Activated T-helper 17 cell treated with anti-CD3 and anti-CD28 coated beads, Interleukin-2, amount 50 U/mL, for 72 hours (primary cell): ENCODE measurements around the gene UVSSA. TPM values are rescaled to one million over a fixed set of nuclear protein-coding genes. Genes with fewer than 3 reads are reported as not detected.
"Not testable (repeated sequence)": the region's sequence is repeated elsewhere in the genome, so short reads cannot be mapped to it uniquely, and the experiment has no call there.

Source experiments
- ATAC-seq: fragments of 150-1000 bp; cut with Tn5 transposase; replicated peaks from 2 replicates; pipeline ENCODE4 v1.10.0; 2021; ENCODE audit warnings: mild to moderate bottlenecking, moderate library complexity
- H3K27ac Mint-ChIP-seq: one replicate; pipeline ENCODE4 v1.8.0; 2022; ENCODE audit warnings: mixed read lengths
- H3K27me3 Mint-ChIP-seq: one replicate; pipeline ENCODE4 v1.8.0; 2022; ENCODE audit warnings: mixed read lengths
- H3K36me3 Mint-ChIP-seq: one replicate; pipeline ENCODE4 v1.8.0; 2022; ENCODE audit warnings: low read depth, mild to moderate bottlenecking, mixed read lengths
- H3K4me1 Mint-ChIP-seq: one replicate; pipeline ENCODE4 v1.8.0; 2022; ENCODE audit warnings: mixed read lengths
- H3K4me3 Mint-ChIP-seq: one replicate; pipeline ENCODE4 v1.8.0; 2022; ENCODE audit warnings: mild to moderate bottlenecking, mixed read lengths
- H3K9me3 Mint-ChIP-seq: one replicate; pipeline ENCODE4 v1.8.0; 2022; ENCODE audit warnings: mixed read lengths
- total RNA-seq, 2 donors: library from RNA; stranded (reverse); gene quantifications; one replicate each; pipeline ENCODE4 v1.2.3, GENCODE V29; 2022

UVSSA gene
- total RNA-seq, 2 donors from 2014 or later, result 15.8 to 22.3 TPM

- no peaks in the 10 kb centered on the region for H3K27me3 Mint-ChIP-seq
- H3K27ac Mint-ChIP-seq, result no peak overlapping the region
- no peak overlapping the region for H3K4me3 Mint-ChIP-seq
- no peaks in the 10 kb centered on the region for H3K4me1 Mint-ChIP-seq
- peaks cover 6% of the 10 kb centered on the region for H3K9me3 Mint-ChIP-seq
- H3K36me3 Mint-ChIP-seq, result peaks cover 31% of the 10 kb centered on the region
- ATAC-seq, result no peak
These were observed 38.6 kb downstream of the UVSSA start for GRCh38 chr4:1385373-1386340.

- not testable (repeated sequence) for H3K27me3 Mint-ChIP-seq, H3K4me3 Mint-ChIP-seq, H3K4me1 Mint-ChIP-seq, H3K27ac Mint-ChIP-seq, ATAC-seq, H3K9me3 Mint-ChIP-seq
- H3K36me3 Mint-ChIP-seq, result peaks cover 13% of the 10 kb centered on the region
These were observed 46.4 kb downstream of the UVSSA start for GRCh38 chr4:1393363-1393762.

GRCh38 chr4:1393866-1394265, 46.9 kb downstream of the UVSSA start:
- Mint-ChIP-seq H3K4me1 (no peaks in the 10 kb centered on the region), H3K4me3 (no peak overlapping the region), H3K27me3 (no peaks in the 10 kb centered on the region), H3K36me3 (peaks cover 7% of the 10 kb centered on the region), H3K9me3 (peaks cover 4% of the 10 kb centered on the region), H3K27ac (no peak overlapping the region)
- no peak for ATAC-seq

GRCh38 chr4:1394554-1395388, 47.8 kb downstream of the UVSSA start:
- not testable (repeated sequence) for H3K36me3 Mint-ChIP-seq, H3K27ac Mint-ChIP-seq, H3K4me1 Mint-ChIP-seq, ATAC-seq, H3K4me3 Mint-ChIP-seq, H3K9me3 Mint-ChIP-seq, H3K27me3 Mint-ChIP-seq

GRCh38 chr4:1395389-1395820, 48.4 kb downstream of the UVSSA start:
- not testable (repeated sequence) for H3K4me1 Mint-ChIP-seq, H3K27ac Mint-ChIP-seq, H3K27me3 Mint-ChIP-seq, H3K9me3 Mint-ChIP-seq, H3K36me3 Mint-ChIP-seq, H3K4me3 Mint-ChIP-seq, ATAC-seq

GRCh38 chr4:1395941-1396805, 49.2 kb downstream of the UVSSA start:
- no peaks in the 10 kb centered on the region for H3K4me1 Mint-ChIP-seq

GRCh38 chr4:1396806-1397455, 49.9 kb downstream of the UVSSA start:
- no peak overlapping the region for H3K27ac Mint-ChIP-seq
- H3K27me3 Mint-ChIP-seq, result peaks cover 5% of the 10 kb centered on the region
- peaks cover 4% of the 10 kb centered on the region for H3K9me3 Mint-ChIP-seq
- ATAC-seq, result no peak
- H3K4me1 Mint-ChIP-seq, result no peaks in the 10 kb centered on the region
- H3K4me3 Mint-ChIP-seq, result no peak overlapping the region
- H3K36me3 Mint-ChIP-seq, result no peaks in the 10 kb centered on the region

More at GRCh38 chr4:1395941-1396805, 49.2 kb downstream of the UVSSA start:
- Mint-ChIP-seq H3K9me3 (peaks cover 4% of the 10 kb centered on the region), H3K4me3 (no peak overlapping the region), H3K36me3 (no peaks in the 10 kb centered on the region), H3K27me3 (peaks cover 5% of the 10 kb centered on the region), H3K27ac (no peak overlapping the region)
- no peak for ATAC-seq

GRCh38 chr4:1398681-1399507, 51.9 kb downstream of the UVSSA start:
- Mint-ChIP-seq H3K27me3 (peaks cover 5% of the 10 kb centered on the region), H3K4me1 (no peaks in the 10 kb centered on the region), H3K36me3 (no peaks in the 10 kb centered on the region), H3K4me3 (no peak overlapping the region), H3K9me3 (peaks cover 4% of the 10 kb centered on the region), H3K27ac (no peak overlapping the region)
- no peak for ATAC-seq

- H3K27ac Mint-ChIP-seq, result no peak overlapping the region
- no peaks in the 10 kb centered on the region for H3K9me3 Mint-ChIP-seq
- H3K27me3 Mint-ChIP-seq, result peaks cover 5% of the 10 kb centered on the region
- no peak overlapping the region for H3K4me3 Mint-ChIP-seq
- H3K36me3 Mint-ChIP-seq, result no peaks in the 10 kb centered on the region
- ATAC-seq, result no peak
- no peaks in the 10 kb centered on the region for H3K4me1 Mint-ChIP-seq
These were observed 52.6 kb downstream of the UVSSA start for GRCh38 chr4:1399508-1400190.

GRCh38 chr4:1400191-1400805, 53.3 kb downstream of the UVSSA start:
- Mint-ChIP-seq H3K9me3 (no peaks in the 10 kb centered on the region), H3K36me3 (peaks cover 3% of the 10 kb centered on the region), H3K4me3 (no peak overlapping the region), H3K27me3 (peaks cover 9% of the 10 kb centered on the region), H3K27ac (no peak overlapping the region), H3K4me1 (no peaks in the 10 kb centered on the region)
- no peak for ATAC-seq

- no peak overlapping the region for H3K4me3 Mint-ChIP-seq
- peaks cover 10% of the 10 kb centered on the region for H3K27me3 Mint-ChIP-seq
- peaks cover 5% of the 10 kb centered on the region for H3K36me3 Mint-ChIP-seq
- H3K4me1 Mint-ChIP-seq, result no peaks in the 10 kb centered on the region
- ATAC-seq, result no peak
- no peak overlapping the region for H3K27ac Mint-ChIP-seq
- no peaks in the 10 kb centered on the region for H3K9me3 Mint-ChIP-seq
These were observed 53.9 kb downstream of the UVSSA start for GRCh38 chr4:1400831-1401408.

- no peaks in the 10 kb centered on the region for H3K4me1 Mint-ChIP-seq
- H3K4me3 Mint-ChIP-seq, result no peak overlapping the region
- no peaks in the 10 kb centered on the region for H3K9me3 Mint-ChIP-seq
- peaks cover 10% of the 10 kb centered on the region for H3K27me3 Mint-ChIP-seq
- no peak overlapping the region for H3K27ac Mint-ChIP-seq
- H3K36me3 Mint-ChIP-seq, result peaks cover 5% of the 10 kb centered on the region
- ATAC-seq, result no peak
These were observed 54.5 kb downstream of the UVSSA start for GRCh38 chr4:1401409-1402020.
